Smooth muscle cell (in vitro differentiated cells): Measurements from ENCODE around the gene SP4. TPM values are rescaled to one million over a fixed set of nuclear protein-coding genes. Genes with fewer than 3 reads are reported as not detected.

Experiments used
- DNase-seq: peaks from one replicate; lab custom pipeline; 2025; ENCODE audit not compliant: unreplicated experiment; lab: John Stamatoyannopoulos, UW
- H2AFZ ChIP-seq: fragments of 200-600 bp; sonication (generic); 2 replicates; pipeline ENCODE4 v1.6.0; 2016; ENCODE audit warnings: antibody characterized with exemption, low read depth, mild to moderate bottlenecking
- H3F3A ChIP-seq: fragments of 200-600 bp; sonication (generic); 2 replicates; pipeline ENCODE4 v1.6.0; 2017; ENCODE audit warnings: antibody characterized with exemption, low read depth
- H3K27ac ChIP-seq: fragments of 200-600 bp; sonication (generic); 2 replicates; pipeline ENCODE4 v1.5.1; 2016; ENCODE audit warnings: low read depth, mild to moderate bottlenecking
- H3K27me3 ChIP-seq: fragments of 200-600 bp; sonication (generic); 2 replicates; pipeline ENCODE4 v1.6.1; 2016; ENCODE audit warnings: low read depth, mild to moderate bottlenecking
- H3K36me3 ChIP-seq: fragments of 200-600 bp; sonication (generic); 2 replicates; pipeline ENCODE4 v1.5.1; 2016; ENCODE audit warnings: low read depth
- H3K4me1 ChIP-seq: fragments of 200-600 bp; sonication (generic); 2 replicates; pipeline ENCODE4 v1.5.1; 2016; ENCODE audit warnings: low read depth
- H3K4me2 ChIP-seq: fragments of 200-600 bp; sonication (generic); 2 replicates; pipeline ENCODE4 v1.6.0; 2016; ENCODE audit warnings: mild to moderate bottlenecking
- H3K4me3 ChIP-seq: fragments of 200-600 bp; sonication (generic); 2 replicates; pipeline ENCODE4 v1.5.1; 2016; ENCODE audit warnings: mild to moderate bottlenecking
- H3K79me2 ChIP-seq: fragments of 200-600 bp; sonication (generic); 2 replicates; pipeline ENCODE4 v1.6.0; 2016; ENCODE audit warnings: low read depth, mild to moderate bottlenecking
- H3K9ac ChIP-seq: fragments of 200-600 bp; sonication (generic); 2 replicates; pipeline ENCODE4 v1.6.0; 2016; ENCODE audit warnings: low read depth
- H3K9me3 ChIP-seq: fragments of 200-600 bp; sonication (generic); replicated peaks from 2 replicates; pipeline ENCODE4 v1.5.1; 2016; ENCODE audit warnings: low read depth
- H4K20me1 ChIP-seq: fragments of 200-600 bp; sonication (generic); 2 replicates; pipeline ENCODE4 v1.6.0; 2016; ENCODE audit warnings: low read depth
- CTCF ChIP-seq: fragments of 200-600 bp; sonication (generic); IDR thresholded peaks from 2 replicates; pipeline ENCODE4 v1.5.1; 2017; ENCODE audit warnings: borderline replicate concordance, mild to moderate bottlenecking, antibody characterized with exemption; ENCODE audit not compliant: insufficient read depth, poor library complexity, severe bottlenecking
- WGBS: methylation state at CpG from one replicate; pipeline ENCODE4 v1.1.7; 2016; ENCODE audit warnings: low lambda C conversion rate; 5-methylcytosine and 5-hydroxymethylcytosine counted together
- polyA plus RNA-seq: library from polyadenylated mRNA; unstranded; fragments of >200 nt; fragmentation: Nextera tagmentation; extraction: Ambion mirVana; gene quantifications from 2 replicates; pipeline ENCODE4 v1.2.1, GENCODE V29; 2016
- total RNA-seq: library from RNA; depleted of rRNA; stranded (reverse); fragments of >200 nt; gene quantifications from 2 replicates; pipeline ENCODE4 v1.2.3, GENCODE V29; 2014

The SP4 gene
- total and polyA plus RNA-seq, 2 experiments from 2014 or later: 1.6 to 5.0 TPM

GRCh38 chr7:21469894-21470293, 42.0 kb downstream of the SP4 start:
- Histone ChIP-seq H3K4me1 (no peaks in the 10 kb centered on the region), H3K4me3 (no peak overlapping the region), H3K79me2 (no peaks in the 10 kb centered on the region), H3K9ac (no peak overlapping the region), H3K27me3 (no peaks in the 10 kb centered on the region), H3K4me2 (no peak overlapping the region), H3F3A (no peaks in the 10 kb centered on the region), H2AFZ (no peak overlapping the region), H3K9me3 (no peaks in the 10 kb centered on the region), H3K36me3 (no peaks in the 10 kb centered on the region), H3K27ac (no peak overlapping the region), H4K20me1 (no peaks in the 10 kb centered on the region)
- TF ChIP-seq CTCF: no peak
- DNase-seq: no peak
- 100% methylated on average over 3 of the region's 3 CpGs for WGBS

GRCh38 chr7:21472029-21472428, 44.1 kb downstream of the SP4 start:
- H4K20me1 ChIP-seq: no peaks in the 10 kb centered on the region
- TF ChIP-seq CTCF: no peak
- no peaks in the 10 kb centered on the region for H3F3A ChIP-seq
- H3K79me2 ChIP-seq: no peaks in the 10 kb centered on the region
- no peak overlapping the region for H3K9ac ChIP-seq
- H2AFZ ChIP-seq: no peak overlapping the region
- H3K36me3 ChIP-seq: no peaks in the 10 kb centered on the region
- no peak overlapping the region for H3K4me3 ChIP-seq
- no peaks in the 10 kb centered on the region for H3K9me3 ChIP-seq
- H3K27me3 ChIP-seq: no peaks in the 10 kb centered on the region
- no peak overlapping the region for H3K4me2 ChIP-seq
- no peak overlapping the region for H3K27ac ChIP-seq
- no peak for DNase-seq
- 94% methylated on average over 1 of the region's 1 CpG for WGBS
- H3K4me1 ChIP-seq: no peaks in the 10 kb centered on the region

- Histone ChIP-seq H2AFZ (no peak overlapping the region), H3K4me2 (no peak overlapping the region), H3K4me1 (no peaks in the 10 kb centered on the region), H3K79me2 (no peaks in the 10 kb centered on the region), H4K20me1 (no peaks in the 10 kb centered on the region), H3F3A (no peaks in the 10 kb centered on the region), H3K4me3 (no peak overlapping the region), H3K27me3 (no peaks in the 10 kb centered on the region), H3K9ac (no peak overlapping the region), H3K36me3 (peaks cover 4% of the 10 kb centered on the region), H3K27ac (no peak overlapping the region), H3K9me3 (no peaks in the 10 kb centered on the region)
- no peak for TF ChIP-seq CTCF
- DNase-seq: no peak
- WGBS: 55% methylated on average over 2 of the region's 2 CpGs
These were observed 48.5 kb downstream of the SP4 start for GRCh38 chr7:21476429-21476828.

GRCh38 chr7:21480693-21481403, 53.0 kb downstream of the SP4 start:
- Histone ChIP-seq H3K27me3 (no peaks in the 10 kb centered on the region), H3K9me3 (no peaks in the 10 kb centered on the region), H3K79me2 (no peaks in the 10 kb centered on the region), H3K9ac (no peak overlapping the region), H3K4me2 (no peak overlapping the region), H3K4me3 (no peak overlapping the region), H2AFZ (no peak overlapping the region), H4K20me1 (no peaks in the 10 kb centered on the region), H3K27ac (no peak overlapping the region), H3K36me3 (peaks cover 4% of the 10 kb centered on the region), H3K4me1 (no peaks in the 10 kb centered on the region), H3F3A (no peaks in the 10 kb centered on the region)
- 75% methylated on average over 3 of the region's 3 CpGs for WGBS
- TF ChIP-seq CTCF: no peak
- no peak for DNase-seq
